KOPT-K1 (cell line): ENCODE measurements around the gene MNX1.

ENCODE experiments used
- H3K27ac ChIP-seq: fragments of 200-600 bp; sonication (generic); 2 replicates; pipeline ENCODE4 v1.5.1; 2016; ENCODE audit warnings: antibody characterized with exemption, mild to moderate bottlenecking, low read depth, low read length; ENCODE audit not compliant: poor library complexity, severe bottlenecking
- H3K36me3 ChIP-seq: fragments of 200-600 bp; sonication (generic); 2 replicates; pipeline ENCODE4 v1.5.1; 2017; ENCODE audit warnings: antibody characterized with exemption, mild to moderate bottlenecking, low read length, moderate library complexity; ENCODE audit not compliant: insufficient read depth
- H3K9me3 ChIP-seq: fragments of 200-600 bp; sonication (generic); 2 replicates; pipeline ENCODE4 v1.5.1; 2017; ENCODE audit warnings: antibody characterized with exemption, low read length, mild to moderate bottlenecking; ENCODE audit not compliant: insufficient read depth, poor library complexity, severe bottlenecking

Gene MNX1

GRCh38 chr7:157003756-157004520, 6.5 kb downstream of the MNX1 start:
- Histone ChIP-seq H3K36me3 (no peaks in the 10 kb centered on the region), H3K9me3 (peaks cover 25% of the 10 kb centered on the region), H3K27ac (no peak overlapping the region)

- H3K9me3 ChIP-seq: peaks cover 25% of the 10 kb centered on the region
- H3K27ac ChIP-seq: no peak overlapping the region
- H3K36me3 ChIP-seq: no peaks in the 10 kb centered on the region
Observed at GRCh38 chr7:157003445-157003755, 7.1 kb downstream of the MNX1 start.

- Histone ChIP-seq H3K9me3 (peaks cover 25% of the 10 kb centered on the region), H3K36me3 (no peaks in the 10 kb centered on the region), H3K27ac (no peak overlapping the region)
Observed at GRCh38 chr7:157002819-157003421, 7.5 kb downstream of the MNX1 start.

GRCh38 chr7:157001920-157002818, 8.3 kb downstream of the MNX1 start:
- peaks cover 25% of the 10 kb centered on the region for H3K9me3 ChIP-seq
- no peak overlapping the region for H3K27ac ChIP-seq
- no peaks in the 10 kb centered on the region for H3K36me3 ChIP-seq

- Histone ChIP-seq H3K9me3 (peaks cover 21% of the 10 kb centered on the region), H3K36me3 (no peaks in the 10 kb centered on the region), H3K27ac (no peak overlapping the region)
Observed at GRCh38 chr7:157000741-157001653, 9.5 kb downstream of the MNX1 start.

- H3K27ac ChIP-seq: no peak overlapping the region
- no peaks in the 10 kb centered on the region for H3K36me3 ChIP-seq
- H3K9me3 ChIP-seq: peaks cover 13% of the 10 kb centered on the region
Observed at GRCh38 chr7:156999958-157000726, 10.3 kb downstream of the MNX1 start.

- Histone ChIP-seq H3K27ac (no peak overlapping the region), H3K9me3 (peaks cover 9% of the 10 kb centered on the region), H3K36me3 (no peaks in the 10 kb centered on the region)
Observed at GRCh38 chr7:156998988-156999957, 11.2 kb downstream of the MNX1 start.

GRCh38 chr7:156994417-156994816, 16.0 kb downstream of the MNX1 start:
- H3K36me3 ChIP-seq: no peaks in the 10 kb centered on the region
- H3K27ac ChIP-seq: no peak overlapping the region
- H3K9me3 ChIP-seq: no peaks in the 10 kb centered on the region

- no peak overlapping the region for H3K27ac ChIP-seq
- H3K36me3 ChIP-seq: no peaks in the 10 kb centered on the region
- no peaks in the 10 kb centered on the region for H3K9me3 ChIP-seq
Observed at GRCh38 chr7:156993925-156994235, 16.6 kb downstream of the MNX1 start.

- H3K9me3 ChIP-seq: no peaks in the 10 kb centered on the region
- no peaks in the 10 kb centered on the region for H3K36me3 ChIP-seq
Observed at GRCh38 chr7:156993021-156993924, 17.2 kb downstream of the MNX1 start.

GRCh38 chr7:156989766-156990535, 20.5 kb downstream of the MNX1 start:
- H3K9me3 ChIP-seq: no peaks in the 10 kb centered on the region
- H3K36me3 ChIP-seq: no peaks in the 10 kb centered on the region
- H3K27ac ChIP-seq: no peak overlapping the region

More at GRCh38 chr7:156993021-156993924, 17.2 kb downstream of the MNX1 start:
- H3K27ac ChIP-seq: no peak overlapping the region
